ENCODE results near the gene CRTAC1.
"Not testable (repeated sequence)": the region's sequence is repeated elsewhere in the genome, so short reads cannot be mapped to it uniquely, and the experiment has no call there.

Gene CRTAC1

DNA sequence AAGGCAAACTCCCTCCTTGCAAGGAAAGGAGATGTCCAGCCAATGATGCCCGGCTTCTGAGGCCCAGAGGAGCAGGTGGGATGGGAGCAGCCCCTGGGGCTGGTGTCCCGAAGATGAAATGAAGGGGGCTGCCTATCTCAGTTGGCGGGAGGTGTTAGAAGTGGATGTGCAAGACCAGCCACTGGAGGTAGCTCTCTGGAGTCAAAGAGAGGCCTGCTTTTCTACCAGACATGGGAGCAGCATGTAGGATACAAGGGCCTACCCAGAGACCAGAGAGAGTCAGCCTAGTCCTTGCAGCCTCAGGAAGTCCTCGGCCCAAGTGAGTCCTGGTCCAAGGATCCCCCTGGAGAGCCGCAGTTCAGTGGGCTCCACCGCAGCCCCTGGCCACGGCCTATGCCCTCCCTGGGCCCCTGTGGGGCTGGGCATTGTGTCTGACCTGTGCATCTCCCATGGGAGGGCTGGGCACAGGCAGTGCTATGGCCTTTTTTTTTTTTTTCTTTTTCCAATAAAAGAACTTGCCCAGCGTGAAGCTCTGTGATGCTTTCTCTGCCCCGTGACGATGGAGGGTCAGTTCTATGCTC lies 163.1 kb downstream of the CRTAC1 start:
- no peak for DNase-seq

DNA sequence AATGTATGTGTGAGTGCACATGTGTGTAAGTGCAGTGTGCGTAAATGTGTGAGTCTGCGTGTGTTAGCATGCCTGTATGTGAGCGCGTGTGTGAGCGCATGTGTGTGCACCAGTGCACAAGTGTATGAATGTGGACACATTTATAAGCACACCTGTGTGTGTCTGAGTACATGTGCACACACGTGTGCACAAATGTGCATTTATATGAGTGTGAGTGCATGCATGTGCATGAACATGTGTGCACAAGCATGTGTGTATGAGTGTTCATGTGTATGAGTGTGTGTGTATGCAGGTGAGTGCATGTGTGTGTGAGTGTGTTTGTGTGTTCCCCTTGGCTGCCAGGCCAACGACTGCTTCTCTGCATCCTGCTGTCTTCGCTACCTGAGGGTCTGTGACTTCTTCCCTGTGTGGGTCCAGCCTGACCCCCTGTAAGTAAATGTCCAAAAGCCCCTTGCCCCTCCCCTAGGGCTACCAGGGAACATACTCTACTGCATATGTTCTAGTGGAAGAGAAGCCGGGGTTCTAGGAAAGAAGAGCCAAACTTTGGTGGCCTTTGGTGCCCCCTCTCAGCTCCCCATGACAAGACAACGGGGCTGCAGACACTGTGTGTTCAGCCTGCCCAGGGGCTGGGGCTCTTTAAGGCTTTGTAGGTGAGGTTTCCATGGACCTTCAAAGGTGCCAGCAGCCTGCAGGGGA lies 163.7 kb downstream of the CRTAC1 start:
- no peak for DNase-seq

DNA sequence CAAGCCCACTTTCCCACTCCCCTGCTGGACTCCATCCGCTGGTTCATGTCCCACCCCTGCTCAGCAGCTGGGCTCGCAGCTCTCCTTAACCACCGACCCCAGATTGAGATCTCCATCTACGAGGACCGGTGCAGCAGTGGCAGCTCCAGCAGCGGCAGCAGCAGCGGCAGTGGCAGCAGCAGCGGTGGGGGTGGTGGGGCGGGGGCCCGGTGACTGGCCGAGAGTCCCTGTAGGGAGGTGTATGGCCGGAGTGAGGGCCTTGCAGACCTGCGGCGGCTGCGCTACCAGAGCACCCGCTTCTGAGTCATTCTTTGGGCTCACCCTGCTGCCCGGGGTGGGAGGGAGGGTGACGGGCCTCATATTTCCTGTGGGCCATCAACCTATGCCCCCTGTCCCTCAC lies 164.9 kb downstream of the CRTAC1 start:
- DNase-seq = no peak

DNA sequence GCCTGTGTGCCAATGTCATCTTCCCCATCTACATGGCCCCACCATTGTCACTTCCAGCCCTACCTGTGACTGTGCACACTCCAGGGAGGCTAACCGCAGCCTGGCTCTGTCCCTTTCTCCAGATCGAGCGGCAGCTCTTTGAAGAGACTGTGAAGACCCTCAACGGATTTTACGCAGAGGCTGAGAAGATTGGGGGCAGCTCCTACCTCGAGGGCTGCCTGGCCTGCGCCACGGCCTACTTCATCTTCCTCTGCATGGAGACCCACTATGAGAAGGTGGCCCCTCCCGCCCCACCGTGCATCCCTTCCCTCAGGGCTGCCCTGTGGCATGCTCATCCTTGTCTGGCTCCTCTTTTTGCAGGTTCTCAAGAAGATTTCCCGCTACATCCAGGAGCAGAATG lies 166.6 kb downstream of the CRTAC1 start:
- DNase-seq = no peak

DNA sequence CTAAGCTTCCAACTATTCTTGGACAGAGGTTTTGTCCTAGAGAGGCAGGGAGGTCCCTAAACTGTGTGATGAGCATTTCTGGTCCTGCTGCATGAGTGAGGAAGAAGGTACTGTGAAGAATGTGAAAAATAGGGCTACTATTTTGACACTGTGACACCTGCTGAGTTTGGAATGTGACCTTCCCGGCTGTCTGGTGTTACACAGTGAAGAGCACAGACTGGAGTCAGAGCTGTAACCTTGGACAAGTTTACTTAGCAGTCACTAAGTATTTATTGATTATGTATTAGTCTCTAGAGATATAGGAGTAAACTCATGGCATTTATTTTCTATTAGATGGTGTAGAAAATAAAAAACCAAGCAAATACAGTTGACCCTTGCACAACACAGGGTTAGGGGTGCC lies 168.5 kb downstream of the CRTAC1 start:
- no peak for DNase-seq

GRCh38 chr10:97861097-97861750 lies 169.2 kb downstream of the CRTAC1 start:
- no peak for DNase-seq

DNA sequence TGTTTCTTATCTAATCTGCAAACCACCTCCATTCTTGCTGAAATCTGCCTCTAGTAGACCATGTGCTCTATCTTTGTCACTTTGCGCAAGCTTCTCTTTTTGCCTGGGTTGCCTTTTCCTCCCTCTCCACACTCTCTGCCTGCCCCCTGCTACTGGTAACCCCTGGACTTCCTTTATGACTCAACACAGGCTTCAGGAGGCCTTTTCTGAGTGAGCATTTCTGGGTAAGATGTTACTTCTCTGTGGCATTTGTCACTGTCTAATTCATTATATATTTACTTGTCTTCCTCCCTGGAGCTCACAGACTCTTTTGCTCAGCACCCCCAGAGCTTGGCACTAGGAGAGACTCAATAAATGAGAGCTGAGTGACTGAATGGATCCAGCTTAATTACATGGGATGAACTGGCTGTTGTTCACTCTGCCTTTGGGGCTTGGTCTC lies 172.4 kb downstream of the CRTAC1 start:
- no peak for DNase-seq

GRCh38 chr10:97854743-97855142 lies 175.7 kb downstream of the CRTAC1 start:
- no peak for DNase-seq

GRCh38 chr10:97852840-97853405 lies 177.5 kb downstream of the CRTAC1 start:
- DNase-seq = no peak

- DNase-seq = no peak
These were observed 178.1 kb downstream of the CRTAC1 start for GRCh38 chr10:97852277-97852676.

DNA sequence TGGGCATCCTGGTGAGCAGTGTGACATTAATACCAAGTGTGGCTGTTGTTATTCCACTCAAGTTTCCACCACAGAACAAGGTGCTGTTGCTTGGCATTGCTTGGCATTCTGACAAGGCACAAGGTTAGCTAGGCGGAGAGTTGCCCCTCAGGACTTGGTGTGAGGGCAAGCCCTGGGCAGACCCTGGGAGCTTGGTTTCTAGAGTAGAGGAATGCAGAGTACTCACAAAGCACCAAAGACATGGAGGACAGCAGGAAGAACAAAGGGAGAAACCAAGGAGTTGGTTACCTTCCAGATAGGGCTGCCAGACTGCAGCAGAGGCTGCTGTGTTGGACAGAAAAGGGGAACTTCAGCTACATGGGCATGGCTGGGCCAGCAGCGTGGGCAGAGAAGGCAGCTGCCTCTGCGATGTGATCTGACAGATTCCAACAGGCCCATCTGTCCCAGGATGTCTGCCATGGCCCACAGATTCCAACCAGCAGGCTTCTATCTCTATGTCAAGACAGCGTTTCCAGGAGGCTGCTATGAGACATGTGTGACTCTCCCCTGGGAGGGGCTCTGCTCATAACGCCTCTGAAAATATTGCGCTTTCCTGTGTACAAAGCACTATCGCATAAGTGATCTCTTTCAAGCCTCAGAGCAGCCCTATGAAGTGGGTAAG lies 178.9 kb downstream of the CRTAC1 start:
- no peak for DNase-seq

GRCh38 chr10:97850446-97850845 lies 180.0 kb downstream of the CRTAC1 start:
- no peak for DNase-seq

DNA sequence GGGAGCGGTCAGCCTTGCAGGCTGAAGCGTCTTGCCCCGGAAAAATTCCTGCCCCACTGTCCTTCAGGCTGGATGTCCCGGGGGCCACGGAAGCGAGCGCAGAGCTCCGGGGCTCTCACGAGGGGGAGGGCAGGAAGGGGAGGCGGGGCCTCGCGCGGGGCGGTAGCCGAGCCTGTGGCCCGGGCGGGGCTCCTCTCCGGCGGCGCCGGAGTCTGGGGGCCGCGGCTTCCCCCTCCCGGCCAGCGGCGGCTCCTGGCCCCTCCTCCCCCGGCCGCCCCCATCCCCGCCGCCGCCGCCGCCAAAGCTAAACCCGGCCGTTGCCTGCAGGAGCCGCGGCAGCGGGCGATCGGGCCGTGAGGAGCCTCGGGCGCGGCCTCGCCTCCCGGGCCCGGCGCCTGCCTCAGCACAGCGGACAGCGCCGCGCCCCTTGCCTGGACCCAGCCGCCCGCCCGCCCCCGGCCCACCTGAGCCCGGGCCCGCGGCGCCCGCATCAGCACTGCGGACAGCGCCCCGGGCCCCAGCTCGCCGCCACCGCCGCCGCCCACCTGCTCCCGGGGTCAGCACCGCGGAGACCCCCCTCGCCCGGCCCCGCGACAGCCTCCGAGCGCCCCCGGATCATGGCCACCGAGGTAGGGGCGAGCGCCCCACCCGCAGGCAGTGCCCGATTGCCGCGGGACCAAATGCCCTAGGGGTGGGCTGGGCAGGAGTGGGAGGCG lies 180.6 kb downstream of the CRTAC1 start, which contains the start of gene GOLGA7B:
GOLGA7B (plus strand) TSS at position 157 of the 716 bp plus-strand sequence; CDS start at position 618, 461 bp downstream.
- DNase-seq = peak; percentile 52

DNA sequence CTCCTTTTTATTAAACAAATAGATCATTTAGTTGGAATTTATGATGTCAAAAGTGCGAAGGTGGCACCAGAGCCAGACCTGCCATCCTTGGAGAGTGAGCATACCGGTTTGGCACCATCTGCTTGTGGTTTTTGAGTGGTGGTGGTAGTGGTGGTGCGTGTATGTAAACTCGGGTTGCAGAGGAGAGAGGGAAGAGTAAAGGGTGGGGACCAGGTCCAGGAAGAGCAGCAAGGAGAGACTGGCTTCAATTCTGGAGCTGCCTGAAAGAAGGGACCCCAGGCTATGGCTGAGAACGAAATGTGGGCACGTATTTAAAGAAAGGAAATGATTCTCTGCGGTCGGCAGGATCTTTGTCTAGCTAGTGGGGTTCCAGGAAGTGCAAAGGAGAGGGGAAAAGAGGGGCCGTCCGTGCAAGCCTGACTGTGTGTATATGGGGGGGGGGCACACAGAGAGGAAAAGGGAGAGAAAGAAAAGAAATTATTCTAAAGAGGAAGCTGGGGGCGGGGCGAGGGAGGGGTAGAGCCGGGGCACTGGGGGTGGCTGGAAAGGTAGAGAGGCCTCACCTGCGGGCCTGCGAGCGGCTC lies 181.2 kb downstream of the CRTAC1 start:
- DNase-seq = no peak

DNA sequence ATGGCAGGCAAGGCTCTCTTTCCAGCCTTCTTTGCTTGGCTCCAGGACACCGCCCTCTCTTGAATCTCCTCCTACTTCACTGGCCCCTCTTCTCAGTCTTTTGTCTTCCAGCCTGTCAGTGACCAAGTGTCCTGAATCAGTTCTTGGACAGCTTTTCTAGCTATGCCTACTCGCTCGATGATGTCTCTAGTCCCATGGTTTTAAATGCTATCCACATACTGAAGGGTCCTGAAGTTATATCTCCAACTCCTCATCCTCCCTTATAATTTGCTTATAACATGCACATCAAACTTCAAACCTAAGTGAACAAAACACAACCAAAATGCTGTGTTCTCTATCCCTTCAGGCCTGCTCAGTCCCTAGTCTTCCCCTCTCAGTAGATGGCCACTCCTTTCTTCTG lies 185.7 kb downstream of the CRTAC1 start:
- no peak for DNase-seq

DNA sequence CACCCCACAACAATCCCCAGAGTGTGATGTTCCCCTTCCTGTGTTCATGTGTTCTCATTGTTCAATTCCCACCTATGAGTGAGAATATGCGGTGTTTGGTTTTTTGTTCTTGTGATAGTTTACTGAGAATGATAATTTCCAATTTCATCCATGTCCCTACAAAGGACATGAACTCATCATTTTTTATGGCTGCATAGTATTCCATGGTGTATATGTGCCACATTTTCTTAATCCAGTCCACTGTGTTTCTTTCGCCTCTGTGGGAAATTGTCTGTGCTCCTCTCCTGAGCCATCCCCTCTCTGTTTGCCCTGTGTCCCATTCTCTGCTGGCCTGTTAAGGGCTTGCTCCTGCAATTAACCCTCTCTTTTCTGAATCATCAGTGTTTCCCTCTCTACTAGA lies 186.4 kb downstream of the CRTAC1 start:
- not testable (repeated sequence) for DNase-seq

- DNase-seq = no peak
These were observed 187.1 kb downstream of the CRTAC1 start for GRCh38 chr10:97843281-97843671.

DNA sequence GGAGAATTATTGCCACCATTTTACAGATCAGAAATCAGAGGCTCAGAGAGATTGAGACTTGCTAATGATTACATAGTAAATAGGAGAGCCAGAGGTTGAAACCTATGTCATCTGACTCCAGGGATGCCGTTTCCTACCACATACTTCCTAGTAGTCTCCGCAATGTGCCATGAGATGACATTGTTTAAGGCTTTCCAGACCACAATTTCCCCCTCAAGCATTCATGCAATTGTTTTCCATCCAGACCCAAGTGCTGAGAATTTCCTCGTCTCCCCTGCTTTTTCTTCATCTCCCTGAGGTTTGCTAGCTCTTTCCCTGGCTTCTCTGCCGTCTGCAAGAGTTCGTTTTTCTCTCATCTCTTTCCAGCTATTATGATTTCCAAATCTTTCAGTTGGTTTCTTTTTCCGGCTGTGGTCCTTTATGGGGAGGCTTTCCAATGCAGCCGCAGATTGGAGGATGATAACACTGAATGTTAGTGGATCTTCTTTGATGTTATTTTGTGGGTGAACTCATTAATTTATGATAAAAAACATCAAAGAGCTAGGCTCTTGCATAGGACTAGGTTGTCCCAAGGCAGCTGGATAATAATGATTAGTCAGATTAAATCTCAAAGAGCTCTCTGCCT lies 187.7 kb downstream of the CRTAC1 start:
- DNase-seq = no peak

DNA sequence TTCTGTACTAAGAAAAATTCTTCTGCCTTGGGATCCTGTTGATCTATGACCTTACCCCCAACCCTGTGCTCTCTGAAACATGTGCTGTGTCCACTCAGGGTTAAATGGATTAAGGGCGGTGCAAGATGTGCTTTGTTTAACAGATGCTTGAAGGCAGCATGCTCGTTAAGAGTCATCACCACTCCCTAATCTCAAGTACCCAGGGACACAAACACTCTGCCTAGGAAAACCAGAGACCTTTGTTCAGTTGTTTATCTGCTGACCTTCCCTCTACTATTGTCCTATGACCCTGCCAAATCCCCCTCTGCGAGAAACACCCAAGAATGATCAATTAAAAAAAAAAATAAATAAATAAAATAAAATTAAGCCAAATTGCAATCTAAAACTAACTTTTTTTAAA lies 188.3 kb downstream of the CRTAC1 start:
- not testable (repeated sequence) for DNase-seq

GRCh38 chr10:97841166-97841565 lies 189.3 kb downstream of the CRTAC1 start:
- not testable (repeated sequence) for DNase-seq

- no peak for DNase-seq
These were observed 192.3 kb downstream of the CRTAC1 start for GRCh38 chr10:97838091-97838490.

GRCh38 chr10:97836446-97836845 lies 194.0 kb downstream of the CRTAC1 start:
- DNase-seq = no peak

Measured in T-helper 9 cell (primary cell).